Calu3 (cell line): ENCODE results near the gene MDH1B. TPM values are rescaled to one million over a fixed set of nuclear protein-coding genes. Genes with fewer than 3 reads are reported as not detected.
A peak's percentile ranks its signal among the peaks of the same experiment; 100 is the strongest.

Experiments used
- BruUV-seq: library from RNA; stranded (reverse); fragments of 400-500 nt; replicated peaks from 2 replicates; lab custom pipeline; 2021; lab: Mats Ljungman, UMichigan
- CTCF ChIA-PET: fragments of 300-600 bp; sonication (Branson Sonifier 250); formaldehyde crosslinking; loops from one replicate; lab custom pipeline; 2022; ENCODE audit warnings: antibody characterized with exemption; lab: Charles Lee
- DNase-seq: peaks from one replicate; pipeline ENCODE4 v3.0.0; 2022
- H3K27ac Mint-ChIP-seq: one replicate; pipeline ENCODE4 v1.8.0; 2022; ENCODE audit warnings: mixed read lengths; ENCODE audit not compliant: unreplicated experiment
- H3K27me3 Mint-ChIP-seq: one replicate; pipeline ENCODE4 v1.8.0; 2022; ENCODE audit warnings: mixed read lengths; ENCODE audit not compliant: unreplicated experiment
- H3K36me3 Mint-ChIP-seq: one replicate; pipeline ENCODE4 v1.8.0; 2022; ENCODE audit warnings: mild to moderate bottlenecking, moderate library complexity, mixed read lengths; ENCODE audit not compliant: insufficient read depth, unreplicated experiment
- H3K4me1 Mint-ChIP-seq: one replicate; pipeline ENCODE4 v1.8.0; 2022; ENCODE audit warnings: mild to moderate bottlenecking, low read depth, mixed read lengths; ENCODE audit not compliant: unreplicated experiment
- H3K4me3 Mint-ChIP-seq: one replicate; pipeline ENCODE4 v1.8.0; 2022; ENCODE audit warnings: mild to moderate bottlenecking, low read depth, moderate library complexity, mixed read lengths; ENCODE audit not compliant: unreplicated experiment
- H3K9me3 Mint-ChIP-seq: one replicate; pipeline ENCODE4 v1.8.0; 2022; ENCODE audit warnings: low read depth, mixed read lengths; ENCODE audit not compliant: unreplicated experiment
- CTCF ChIP-seq: fragments of 200-600 bp; IDR thresholded peaks from one replicate; pipeline ENCODE4 v1.8.0; 2022; ENCODE audit warnings: antibody characterized with exemption; ENCODE audit not compliant: unreplicated experiment
- intact Hi-C: fragments of 100-400 bp; cut with micrococcal nuclease; formaldehyde crosslinking; loops from one replicate; pipeline ENCODE4 v1.10.0; 2022; ENCODE audit not compliant: unreplicated experiment
- total RNA-seq: library from RNA; stranded (reverse); gene quantifications from 2 replicates; pipeline ENCODE4 v1.2.3, GENCODE V29; 2022

Gene MDH1B
- total RNA-seq, 1 experiment from 2014 or later: 0.94 TPM

GRCh38 chr2:206780671-206781070 is 15.5 kb upstream of the MDH1B start:
- H3K9me3 Mint-ChIP-seq: no peaks in the 10 kb centered on the region
- H3K27me3 Mint-ChIP-seq: no peaks in the 10 kb centered on the region
- no peak for DNase-seq
- intact Hi-C loops: loop anchor here (1.0 to 2.0 kb wide), 3 partner anchors 87 to 390 kb away; no protein-coding TSS in a partner anchor
- TF ChIP-seq CTCF: no peak
- no TSS peak for BruUV-seq
- CTCF ChIA-PET: interaction anchor here (0.7 kb wide), 2 partner anchors 389 to 887 kb away, joined by 5 to 8 read pairs; no protein-coding TSS in a partner anchor
- H3K27ac Mint-ChIP-seq: no peak overlapping the region
- H3K4me1 Mint-ChIP-seq: no peaks in the 10 kb centered on the region
- H3K4me3 Mint-ChIP-seq: no peak overlapping the region
- H3K36me3 Mint-ChIP-seq: peaks cover 20% of the 10 kb centered on the region

- H3K36me3 Mint-ChIP-seq: peaks cover 38% of the 10 kb centered on the region
- no peaks in the 10 kb centered on the region for H3K4me1 Mint-ChIP-seq
- no peaks in the 10 kb centered on the region for H3K9me3 Mint-ChIP-seq
- no peak overlapping the region for H3K27ac Mint-ChIP-seq
- intact Hi-C loops: no loop called here
- DNase-seq: no peak
- H3K4me3 Mint-ChIP-seq: no peak overlapping the region
- H3K27me3 Mint-ChIP-seq: no peaks in the 10 kb centered on the region
- no TSS peak for BruUV-seq
- no peak for TF ChIP-seq CTCF
- CTCF ChIA-PET: no interaction called here
Observed at GRCh38 chr2:206776432-206776831, 11.3 kb upstream of the MDH1B start.

GRCh38 chr2:206774871-206775270 is 9.7 kb upstream of the MDH1B start:
- Mint-ChIP-seq H3K4me1 (no peaks in the 10 kb centered on the region), H3K36me3 (peaks cover 47% of the 10 kb centered on the region)
- BruUV-seq: no TSS peak

GRCh38 chr2:206766057-206766930 is 1.2 kb upstream of the MDH1B start:
- CTCF ChIA-PET: interaction anchor here (0.7 kb wide), 1 partner anchor 1607 kb away, joined by 9 read pairs; no protein-coding TSS in a partner anchor
- Mint-ChIP-seq H3K4me3 (peak overlapping the region; percentile 77), H3K36me3 (peaks cover 36% of the 10 kb centered on the region), H3K4me1 (peaks cover 22% of the 10 kb centered on the region), H3K27ac (peak overlapping the region; percentile 94), H3K9me3 (no peaks in the 10 kb centered on the region), H3K27me3 (no peaks in the 10 kb centered on the region)
- no peak for DNase-seq
- intact Hi-C loops: loop anchor here (5.0 kb wide), 1 partner anchor 209 kb away; no protein-coding TSS in a partner anchor
- no peak for TF ChIP-seq CTCF
- BruUV-seq: no TSS peak

More at GRCh38 chr2:206774871-206775270, 9.7 kb upstream of the MDH1B start:
- H3K27ac Mint-ChIP-seq: no peak overlapping the region
- H3K27me3 Mint-ChIP-seq: no peaks in the 10 kb centered on the region
- H3K4me3 Mint-ChIP-seq: no peak overlapping the region
- H3K9me3 Mint-ChIP-seq: no peaks in the 10 kb centered on the region
- TF ChIP-seq CTCF: no peak
- intact Hi-C loops: no loop called here
- DNase-seq: no peak
- CTCF ChIA-PET: no interaction called here
